Small intestine (tissue), 7 donors: Measurements from ENCODE around the gene OAT. TPM values are rescaled to one million over a fixed set of nuclear protein-coding genes. Genes with fewer than 3 reads are reported as not detected.

Source experiments
- DNase-seq, 2 donors: peaks; one replicate each; pipeline versions ENCODE4 v3.0.0 to v3.0.0-alpha.2; 2013
- FAIRE-seq: peaks from 2 replicates; lab custom pipeline; 2012; peaks lifted over from hg19 to GRCh38; lab: Jason Lieb, UNC
- H3K27ac ChIP-seq, 3 donors: one replicate each; pipeline ENCODE4 v1.5.1; 2013; ENCODE audit warnings: low read length in 2 of 3, mild to moderate bottlenecking in 2 of 3, control low read depth in 1 of 3, inconsistent platforms in 1 of 3, low read depth in 1 of 3, moderate library complexity in 1 of 3
- H3K27me3 ChIP-seq, 3 donors: one replicate each; pipeline ENCODE4 v1.6.1; 2013; ENCODE audit warnings: low read length in 3 of 3, inconsistent platforms in 1 of 3; ENCODE audit not compliant: control insufficient read depth in 3 of 3, insufficient read depth in 3 of 3
- H3K36me3 ChIP-seq, 3 donors: one replicate each; pipeline ENCODE4 v1.6.1; 2013; ENCODE audit warnings: low read length in 3 of 3, inconsistent platforms in 1 of 3, low read depth in 1 of 3, mild to moderate bottlenecking in 1 of 3, moderate library complexity in 1 of 3; ENCODE audit not compliant: control insufficient read depth in 3 of 3, insufficient read depth in 2 of 3
- H3K4me1 ChIP-seq, 3 donors: one replicate each; pipeline ENCODE4 v1.6.1; 2013; ENCODE audit warnings: low read length in 2 of 3, inconsistent platforms in 1 of 3, low read depth in 1 of 3, mild to moderate bottlenecking in 1 of 3, moderate library complexity in 1 of 3; ENCODE audit not compliant: control insufficient read depth in 3 of 3, insufficient read depth in 2 of 3
- H3K4me3 ChIP-seq, 3 donors: one replicate each; pipeline ENCODE4 v1.5.1; 2013; ENCODE audit warnings: low read length in 3 of 3, control low read depth in 1 of 3, inconsistent platforms in 1 of 3, low read depth in 1 of 3, mild to moderate bottlenecking in 1 of 3, moderate library complexity in 1 of 3
- H3K9me3 ChIP-seq, 2 donors: one replicate each; pipeline ENCODE4 v1.6.1; 2013; ENCODE audit warnings: low read depth in 1 of 2, low read length in 1 of 2; ENCODE audit not compliant: control insufficient read depth in 2 of 2, insufficient read depth in 1 of 2
- WGBS, 3 donors: extraction: QIAGEN DNeasy Blood & Tissue Kit; methylation state at CpG; one replicate each; pipeline ENCODE4 v1.1.7; 2013; 5-methylcytosine and 5-hydroxymethylcytosine counted together
- polyA plus RNA-seq, 4 donors: library from polyadenylated mRNA; stranded (reverse) in 3 of 4; unstranded in 1 of 4; fragments of 200-250 nt in 3 of 4; fragments of 120-200 nt in 1 of 4; gene quantifications; one replicate each; pipeline versions ENCODE4 v1.2.1 to v1.2.3, GENCODE V29; 2013
- donor health status: healthy with polysubstance abuse.
- donor health status: control.
- donor health status: control.
- donor health status: Bipolar disorder and iron deficiency.
- donor health status: healthy.

Gene OAT
- polyA plus RNA-seq, 4 donors = 247 to 2,019 (median 1,023) TPM

GRCh38 chr10:124409696-124410095 lies 9.0 kb downstream of the OAT start:
- H3K27ac ChIP-seq = no peak overlapping the region
- H3K4me3 ChIP-seq = no peak overlapping the region
- FAIRE-seq (no peak), DNase-seq (no peak)
- H3K36me3 ChIP-seq = peaks cover 0 to 49% (median 11%) of the 10 kb centered on the region in 3 donors
- peaks cover 0 to 20% (median 2%) of the 10 kb centered on the region in 3 donors for H3K4me1 ChIP-seq
- no peaks in the 10 kb centered on the region for H3K27me3 ChIP-seq
- H3K9me3 ChIP-seq = no peaks in the 10 kb centered on the region

GRCh38 chr10:124408357-124408756 lies 10.4 kb downstream of the OAT start:
- Histone ChIP-seq H3K36me3 (peaks cover 4 to 55% (median 17%) of the 10 kb centered on the region in 3 donors), H3K4me3 (no peak overlapping the region), H3K27me3 (no peaks in the 10 kb centered on the region), H3K9me3 (no peaks in the 10 kb centered on the region), H3K4me1 (peaks cover 0 to 20% (median 4%) of the 10 kb centered on the region in 3 donors), H3K27ac (no peak overlapping the region)
- DNase-seq (no peak), FAIRE-seq (no peak)
- WGBS, 3 donors = 20 to 68% (median 35%) methylated on average over 2 of the region's 2 CpGs

GRCh38 chr10:124407456-124407855 lies 11.3 kb downstream of the OAT start:
- Histone ChIP-seq H3K4me3 (no peak overlapping the region), H3K9me3 (no peaks in the 10 kb centered on the region), H3K36me3 (peaks cover 4 to 50% (median 25%) of the 10 kb centered on the region in 3 donors), H3K27me3 (no peaks in the 10 kb centered on the region), H3K27ac (peak overlapping the region in 2 of 3 donors; percentile 37 to 82), H3K4me1 (peaks cover 0 to 20% (median 4%) of the 10 kb centered on the region in 3 donors)
- FAIRE-seq = peak; percentile 30
- DNase-seq = peak; percentile 44 to 61
- WGBS, 3 donors = 27 to 65% (median 49%) methylated on average over 2 of the region's 2 CpGs

- 46 to 55% (median 47%) methylated on average over 8 of the region's 8 CpGs for WGBS, 3 donors
- Histone ChIP-seq H3K4me3 (no peak overlapping the region), H3K9me3 (no peaks in the 10 kb centered on the region), H3K4me1 (peaks cover 0 to 13% (median 4%) of the 10 kb centered on the region in 3 donors), H3K27me3 (no peaks in the 10 kb centered on the region), H3K36me3 (peaks cover 14 to 50% (median 39%) of the 10 kb centered on the region in 3 donors), H3K27ac (peak overlapping the region in 1 of 3 donors; percentile 42)
- peak; percentile 82 to 88 for DNase-seq
- no peak for FAIRE-seq
Observed at GRCh38 chr10:124403548-124403947, 15.2 kb downstream of the OAT start.

GRCh38 chr10:124402273-124402672 lies 16.4 kb downstream of the OAT start:
- peaks cover 19 to 55% (median 44%) of the 10 kb centered on the region in 3 donors for H3K36me3 ChIP-seq

GRCh38 chr10:124401633-124402032 lies 17.1 kb downstream of the OAT start:
- Histone ChIP-seq H3K4me1 (peaks cover 0 to 2% (median 0%) of the 10 kb centered on the region in 3 donors), H3K27me3 (no peaks in the 10 kb centered on the region), H3K27ac (no peak overlapping the region), H3K4me3 (no peak overlapping the region), H3K36me3 (peaks cover 19 to 59% (median 46%) of the 10 kb centered on the region in 3 donors), H3K9me3 (no peaks in the 10 kb centered on the region)
- FAIRE-seq (no peak), DNase-seq (no peak)
- 97 to 99% (median 98%) methylated on average over 5 of the region's 5 CpGs for WGBS, 3 donors

More at GRCh38 chr10:124402273-124402672, 16.4 kb downstream of the OAT start:
- Histone ChIP-seq H3K27ac (no peak overlapping the region), H3K27me3 (no peaks in the 10 kb centered on the region), H3K9me3 (no peaks in the 10 kb centered on the region), H3K4me3 (no peak overlapping the region), H3K4me1 (peaks cover 0 to 4% (median 3%) of the 10 kb centered on the region in 3 donors)
- FAIRE-seq = no peak
- WGBS, 3 donors = 71 to 89% (median 85%) methylated on average over 2 of the region's 2 CpGs
- no peak for DNase-seq

- Histone ChIP-seq H3K27ac (no peak overlapping the region), H3K4me1 (peaks cover 0 to under 1% (median 0%) of the 10 kb centered on the region in 3 donors), H3K4me3 (no peak overlapping the region), H3K9me3 (peaks cover 0 to 6% of the 10 kb centered on the region in 2 donors), H3K27me3 (no peaks in the 10 kb centered on the region), H3K36me3 (peaks cover 7 to 31% (median 14%) of the 10 kb centered on the region in 3 donors)
- 57 to 82% (median 73%) methylated on average over 1 of the region's 1 CpG for WGBS, 3 donors
- no peak for DNase-seq
- no peak for FAIRE-seq
Observed at GRCh38 chr10:124394583-124394982, 24.1 kb downstream of the OAT start.

GRCh38 chr10:124392626-124393342 lies 25.9 kb downstream of the OAT start:
- DNase-seq = no peak
- Histone ChIP-seq H3K4me3 (no peak overlapping the region), H3K4me1 (peaks cover 0 to 9% (median 0%) of the 10 kb centered on the region in 3 donors), H3K27ac (no peak overlapping the region), H3K27me3 (no peaks in the 10 kb centered on the region), H3K36me3 (peaks cover 2 to 17% (median 8%) of the 10 kb centered on the region in 3 donors), H3K9me3 (peaks cover 0 to 6% of the 10 kb centered on the region in 2 donors)
- 93 to 96% (median 93%) methylated on average over 11 of the region's 11 CpGs for WGBS, 3 donors
- FAIRE-seq = no peak
